Stimulated activated naive CD8-positive, alpha-beta T cell treated with anti-CD3 and anti-CD28 coated beads, Interleukin-15, amount 100 ng/mL, for 72 hours (primary cell): ENCODE results near the gene PPP1CB.
"Not testable (repeated sequence)": the region's sequence is repeated elsewhere in the genome, so short reads cannot be mapped to it uniquely, and the experiment has no call there.

ENCODE experiments used
- ATAC-seq: fragments of 150-1000 bp; cut with Tn5 transposase; 2 replicates; pipeline ENCODE4 v1.10.0; 2021; ENCODE audit warnings: mild to moderate bottlenecking, moderate library complexity
- DNase-seq, 2 donors: peaks; one replicate each; pipeline ENCODE4 v3.0.0; 2021 to 2022
- H3K27ac Mint-ChIP-seq, 2 donors: one replicate each; pipeline ENCODE4 v1.8.0; 2022; ENCODE audit warnings: mild to moderate bottlenecking in 2 of 2, mixed read lengths in 2 of 2, moderate library complexity in 2 of 2
- H3K27me3 Mint-ChIP-seq: one replicate; pipeline ENCODE4 v1.8.0; 2022; ENCODE audit warnings: mixed read lengths
- H3K4me1 Mint-ChIP-seq: one replicate; pipeline ENCODE4 v1.8.0; 2022; ENCODE audit warnings: mild to moderate bottlenecking, mixed read lengths
- H3K4me3 Mint-ChIP-seq, 2 donors: one replicate each; pipeline ENCODE4 v1.8.0; 2022; ENCODE audit warnings: mild to moderate bottlenecking in 2 of 2, mixed read lengths in 2 of 2, moderate library complexity in 1 of 2
- H3K9me3 Mint-ChIP-seq, 2 donors: one replicate each; pipeline ENCODE4 v1.8.0; 2022; ENCODE audit warnings: mixed read lengths in 2 of 2

Gene PPP1CB

DNA sequence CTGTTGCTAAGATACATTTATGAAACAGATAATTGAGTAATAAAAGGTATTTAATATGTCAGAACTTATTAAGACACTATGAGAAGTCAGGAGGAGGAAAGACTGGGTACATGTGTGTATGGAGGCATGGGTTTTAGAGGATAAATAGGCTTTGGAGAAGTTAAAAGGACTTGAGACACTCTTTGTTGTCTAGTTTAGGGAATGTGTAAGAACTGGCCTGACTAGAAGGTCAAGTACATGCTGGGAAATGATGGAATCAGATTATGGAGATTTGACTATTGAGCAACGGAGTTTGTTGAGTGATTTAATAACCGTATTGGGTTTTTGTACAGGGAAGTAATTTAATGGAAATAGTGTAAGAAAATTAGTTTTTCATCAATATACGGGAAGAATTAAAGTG lies 30.8 kb downstream of the PPP1CB start:
- no peaks in the 10 kb centered on the region for H3K27me3 Mint-ChIP-seq
- H3K4me3 Mint-ChIP-seq = no peak overlapping the region
- H3K27ac Mint-ChIP-seq = peak overlapping the region in 1 of 2 donors; percentile 5
- no peak for ATAC-seq
- no peaks in the 10 kb centered on the region for H3K9me3 Mint-ChIP-seq
- peaks cover 6% of the 10 kb centered on the region for H3K4me1 Mint-ChIP-seq
- no peak for DNase-seq

- not testable (repeated sequence) for H3K27me3 Mint-ChIP-seq, H3K27ac Mint-ChIP-seq, H3K9me3 Mint-ChIP-seq, DNase-seq, ATAC-seq, H3K4me3 Mint-ChIP-seq, H3K4me1 Mint-ChIP-seq
Measured at GRCh38 chr2:28784570-28784969, 32.9 kb downstream of the PPP1CB start.

- Mint-ChIP-seq H3K4me3 (no peak overlapping the region), H3K27me3 (no peaks in the 10 kb centered on the region), H3K4me1 (peaks cover 29% of the 10 kb centered on the region), H3K9me3 (no peaks in the 10 kb centered on the region), H3K27ac (no peak overlapping the region)
- ATAC-seq (no peak), DNase-seq (no peak)
Measured at GRCh38 chr2:28796620-28797019, 45.0 kb downstream of the PPP1CB start.

DNA sequence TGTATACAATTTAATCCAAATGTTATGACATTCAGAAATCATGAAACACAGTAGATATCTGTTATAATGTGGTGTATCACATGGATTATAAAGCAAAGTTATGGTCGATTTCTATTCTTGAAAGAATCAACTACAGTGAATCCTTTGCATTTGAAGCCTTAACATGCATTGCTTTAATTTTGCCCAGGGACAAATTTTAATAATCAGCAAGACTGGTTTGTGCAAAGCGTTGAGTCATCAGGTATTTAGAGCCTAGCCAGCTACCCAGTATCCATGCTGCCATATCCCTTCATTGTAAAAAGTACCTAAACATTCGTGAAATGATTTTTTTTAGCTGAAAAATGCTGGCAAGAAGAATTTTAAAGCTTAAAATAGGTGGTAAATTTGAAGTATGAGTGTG lies 50.1 kb downstream of the PPP1CB start:
- Mint-ChIP-seq H3K4me3 (no peak overlapping the region), H3K27me3 (no peaks in the 10 kb centered on the region), H3K27ac (no peak overlapping the region), H3K9me3 (no peaks in the 10 kb centered on the region), H3K4me1 (peaks cover 11% of the 10 kb centered on the region)
- DNase-seq (no peak), ATAC-seq (no peak)

GRCh38 chr2:28802975-28803429 lies 51.4 kb downstream of the PPP1CB start:
- Mint-ChIP-seq H3K27me3 (no peaks in the 10 kb centered on the region), H3K4me1 (no peaks in the 10 kb centered on the region), H3K4me3 (no peak overlapping the region), H3K27ac (peak overlapping the region in 1 of 2 donors; percentile 59), H3K9me3 (no peaks in the 10 kb centered on the region)
- no peak for ATAC-seq
- no peak for DNase-seq

GRCh38 chr2:28809927-28810326 lies 58.3 kb downstream of the PPP1CB start:
- peak overlapping the region; percentile 13 to 19 for H3K27ac Mint-ChIP-seq
- ATAC-seq = peak; percentile 0
- no peaks in the 10 kb centered on the region for H3K9me3 Mint-ChIP-seq
- DNase-seq = no peak
- H3K4me1 Mint-ChIP-seq = peaks cover 9% of the 10 kb centered on the region
- peak overlapping the region; percentile 82 to 87 for H3K4me3 Mint-ChIP-seq
- H3K27me3 Mint-ChIP-seq = peaks cover 9% of the 10 kb centered on the region

DNA sequence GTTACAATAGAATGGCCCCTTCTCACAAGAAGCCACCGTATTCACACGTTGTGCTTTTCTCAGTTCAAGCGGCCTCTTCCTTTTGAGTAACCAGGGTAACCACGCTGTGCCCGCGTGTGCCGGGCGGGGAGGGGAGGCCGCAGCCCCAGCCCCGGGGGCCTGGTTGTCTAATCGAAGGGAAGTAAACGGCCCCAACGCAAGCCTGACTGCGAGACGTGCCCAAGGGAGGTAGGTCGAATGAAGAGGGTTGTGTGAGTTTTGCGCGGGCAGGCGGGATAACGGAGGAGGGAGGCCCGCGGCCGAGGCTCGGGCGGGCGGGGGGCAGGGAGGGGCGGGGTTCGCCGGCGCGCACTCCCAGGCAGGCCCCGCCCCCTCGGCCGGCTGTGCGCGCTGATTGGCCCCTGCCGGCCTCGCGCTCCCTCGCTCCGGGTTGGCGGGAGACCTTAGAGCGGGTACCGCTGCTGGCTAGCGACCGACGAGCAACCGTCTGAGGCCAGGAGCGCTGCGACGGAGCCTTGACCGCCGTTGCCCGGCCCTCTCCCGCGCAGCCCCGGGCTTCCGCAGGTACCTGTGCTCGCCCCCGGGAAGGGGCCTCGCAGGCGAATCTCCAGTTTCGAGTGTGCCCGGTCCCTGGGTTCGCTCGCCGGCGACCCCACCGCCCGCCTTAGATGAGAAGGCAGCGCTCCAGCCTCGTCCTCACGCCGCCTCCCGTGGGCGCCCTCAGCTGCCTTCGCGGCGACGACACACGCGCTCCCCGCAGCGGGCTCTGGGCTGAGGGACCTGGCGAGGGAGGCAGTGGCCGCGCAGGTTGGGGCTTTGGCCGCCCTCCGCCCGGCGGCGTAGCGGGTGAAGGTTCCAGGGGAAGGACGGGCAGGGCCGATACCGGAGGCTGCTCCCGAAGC lies 59.0 kb downstream of the PPP1CB start, which contains the start of gene SPDYA:
TSS of gene SPDYA (plus strand) at position 451 of the 902 bp plus-strand sequence. CDS start 5,181 bp downstream, outside the sequence.
- Mint-ChIP-seq H3K4me1 (peaks cover 9% of the 10 kb centered on the region), H3K27ac (peak within 1 kb of the TSS; percentile 13 to 67), H3K9me3 (no peaks in the 10 kb centered on the region), H3K4me3 (peak within 1 kb of the TSS; percentile 82 to 87), H3K27me3 (peaks cover 9% of the 10 kb centered on the region)
- peak; percentile 79 to 80 for DNase-seq
- ATAC-seq = peak; percentile 93

GRCh38 chr2:28818053-28818452 lies 66.4 kb downstream of the PPP1CB start:
- Mint-ChIP-seq H3K27me3 (peaks cover 1% of the 10 kb centered on the region), H3K9me3 (no peaks in the 10 kb centered on the region)
- ATAC-seq = no peak

DNA sequence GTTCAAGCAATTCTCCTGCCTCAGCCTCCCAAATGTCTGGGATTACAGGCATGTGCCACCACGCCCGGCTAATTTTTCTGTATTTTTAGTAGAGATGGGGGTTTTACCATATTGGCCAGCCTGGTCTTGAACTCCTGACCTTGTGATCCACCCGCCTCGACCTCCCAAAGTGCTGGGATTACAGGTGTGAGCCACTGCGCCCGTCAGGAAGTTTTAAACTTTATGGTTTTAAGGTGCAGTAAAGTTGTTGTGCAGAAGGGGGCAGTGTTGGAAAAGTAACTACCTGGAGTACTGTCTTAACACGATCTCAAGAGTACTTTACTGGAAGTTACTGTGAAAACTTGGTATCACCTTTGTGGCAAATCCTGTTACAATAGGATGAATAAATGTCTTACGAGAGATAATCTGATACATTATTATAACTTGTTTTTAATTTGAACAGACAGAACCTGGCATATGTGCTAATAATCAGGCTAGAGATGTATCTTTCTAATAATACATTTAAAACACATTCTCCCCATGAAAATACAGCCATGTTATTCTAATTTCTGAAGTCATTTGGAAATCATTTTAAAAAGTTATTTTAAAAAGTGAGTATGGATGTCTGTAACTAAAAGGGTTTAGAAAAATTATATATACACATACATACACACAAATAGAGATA lies 69.8 kb downstream of the PPP1CB start:
- peaks cover 7% of the 10 kb centered on the region for H3K27me3 Mint-ChIP-seq
- no peaks in the 10 kb centered on the region for H3K9me3 Mint-ChIP-seq
- H3K27ac Mint-ChIP-seq = peak overlapping the region in 1 of 2 donors; percentile 71
- DNase-seq (peak; percentile 55 to 65), ATAC-seq (peak; percentile 73)
- peaks cover 6% of the 10 kb centered on the region for H3K4me1 Mint-ChIP-seq
- H3K4me3 Mint-ChIP-seq = no peak overlapping the region

More at GRCh38 chr2:28818053-28818452, 66.4 kb downstream of the PPP1CB start:
- Mint-ChIP-seq H3K27ac (no peak overlapping the region), H3K4me1 (peaks cover 6% of the 10 kb centered on the region), H3K4me3 (no peak overlapping the region)
- no peak for DNase-seq

- H3K4me1 Mint-ChIP-seq = peaks cover 6% of the 10 kb centered on the region
- H3K27ac Mint-ChIP-seq = no peak overlapping the region
- H3K4me3 Mint-ChIP-seq = no peak overlapping the region
- no peaks in the 10 kb centered on the region for H3K9me3 Mint-ChIP-seq
- no peak for ATAC-seq
- peaks cover 7% of the 10 kb centered on the region for H3K27me3 Mint-ChIP-seq
- DNase-seq = no peak
Measured at GRCh38 chr2:28822036-28822435, 70.4 kb downstream of the PPP1CB start.

- H3K4me1 Mint-ChIP-seq = peaks cover 8% of the 10 kb centered on the region
- DNase-seq (no peak), ATAC-seq (no peak)
- no peaks in the 10 kb centered on the region for H3K9me3 Mint-ChIP-seq
- H3K27ac Mint-ChIP-seq = no peak overlapping the region
- H3K4me3 Mint-ChIP-seq = no peak overlapping the region
- H3K27me3 Mint-ChIP-seq = peaks cover 7% of the 10 kb centered on the region
Measured at GRCh38 chr2:28824207-28824606, 72.6 kb downstream of the PPP1CB start.

- Mint-ChIP-seq H3K27ac (no peak overlapping the region), H3K27me3 (peaks cover 7% of the 10 kb centered on the region)
Measured at GRCh38 chr2:28824870-28825269, 73.2 kb downstream of the PPP1CB start.

GRCh38 chr2:28828382-28828781 lies 76.8 kb downstream of the PPP1CB start:
- no peak for DNase-seq
- H3K27me3 Mint-ChIP-seq = peaks cover 7% of the 10 kb centered on the region
- no peak overlapping the region for H3K4me3 Mint-ChIP-seq
- H3K9me3 Mint-ChIP-seq = no peaks in the 10 kb centered on the region
- H3K27ac Mint-ChIP-seq = peak overlapping the region in 1 of 2 donors; percentile 72
- peaks cover 8% of the 10 kb centered on the region for H3K4me1 Mint-ChIP-seq
- ATAC-seq = no peak

More at GRCh38 chr2:28824870-28825269, 73.2 kb downstream of the PPP1CB start:
- no peak for DNase-seq
- Mint-ChIP-seq H3K4me3 (no peak overlapping the region), H3K4me1 (peaks cover 8% of the 10 kb centered on the region), H3K9me3 (no peaks in the 10 kb centered on the region)
- ATAC-seq = no peak

DNA sequence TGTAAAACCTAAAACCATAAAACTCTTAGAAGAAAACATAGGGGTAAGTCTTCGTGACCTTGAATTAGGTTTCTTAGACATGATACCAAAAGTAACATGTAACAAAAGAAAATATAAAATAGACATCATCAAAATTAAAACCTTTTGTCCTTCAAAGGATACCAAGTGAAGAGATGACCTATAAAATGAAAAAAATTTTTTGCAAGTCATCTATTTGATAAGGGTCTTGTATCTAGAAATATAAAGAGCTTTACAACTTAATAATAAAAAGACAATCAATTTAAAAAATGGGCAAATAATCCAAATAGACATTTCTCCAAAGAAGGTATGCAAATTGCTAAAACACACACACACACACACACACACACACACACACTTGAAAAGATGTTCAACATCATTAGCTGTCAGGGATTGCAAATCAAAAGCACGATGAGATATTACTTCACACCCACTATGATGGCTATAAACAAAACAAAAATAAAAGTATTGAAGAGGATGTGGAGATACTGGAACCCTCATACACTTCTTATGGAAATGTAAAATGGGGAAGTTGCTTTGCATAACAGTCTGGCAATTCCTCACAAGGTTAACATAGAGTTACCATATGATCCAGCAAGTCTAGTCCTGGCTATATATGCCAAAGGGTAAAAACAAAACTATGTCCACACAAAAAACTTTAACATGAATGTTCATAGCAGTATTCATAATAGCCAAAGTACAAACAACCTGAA lies 82.3 kb downstream of the PPP1CB start:
- H3K4me3 Mint-ChIP-seq = no peak overlapping the region
- no peaks in the 10 kb centered on the region for H3K9me3 Mint-ChIP-seq
- no peak overlapping the region for H3K27ac Mint-ChIP-seq
- no peaks in the 10 kb centered on the region for H3K27me3 Mint-ChIP-seq
- DNase-seq (no peak), ATAC-seq (no peak)
- H3K4me1 Mint-ChIP-seq = no peaks in the 10 kb centered on the region

- DNase-seq (no peak), ATAC-seq (no peak)
- Mint-ChIP-seq H3K27ac (no peak overlapping the region), H3K27me3 (no peaks in the 10 kb centered on the region), H3K4me1 (no peaks in the 10 kb centered on the region), H3K4me3 (no peak overlapping the region), H3K9me3 (no peaks in the 10 kb centered on the region)
Measured at GRCh38 chr2:28835781-28836180, 84.2 kb downstream of the PPP1CB start.
